Measurements from ENCODE around the gene ARL16.

- no peak for TF ChIP-seq CEBPB (IDR thresholded peaks at IDR 0.05; ENCODE audit: low read depth, low read length)
- TF ChIP-seq POLR2A (IDR thresholded peaks at IDR 0.05; ENCODE audit: low read depth, low read length) = no peak
- no peak for TF ChIP-seq CTCF (conservative IDR thresholded peaks at IDR 0.05; ENCODE audit: low read depth, low read length)
- no peak for TF ChIP-seq RAD21 (IDR thresholded peaks at IDR 0.05; ENCODE audit: low read length)
- no peak for TF ChIP-seq CHD1 (IDR thresholded peaks at IDR 0.05; ENCODE audit: low read depth, low read length)
- no peak for TF ChIP-seq MAFK (IDR thresholded peaks at IDR 0.05; ENCODE audit: low read depth, low read length)
- TF ChIP-seq RCOR1 (IDR thresholded peaks at IDR 0.05; ENCODE audit: insufficient replicate concordance, low read length) = no peak
- TF ChIP-seq MXI1 (IDR thresholded peaks at IDR 0.05; ENCODE audit: borderline replicate concordance, low read depth, low read length) = no peak
Measured at GRCh38 chr17:81673561-81674258, 9.9 kb downstream of the ARL16 start.

All from IMR-90 (cell line).